Activated B cell treated with CpG ODN at 0.5 μM for 24 hours (primary cell): ENCODE measurements around the gene ZKSCAN8. TPM values are rescaled to one million over a fixed set of nuclear protein-coding genes. Genes with fewer than 3 reads are reported as not detected.
"Not testable (repeated sequence)": the region's sequence is repeated elsewhere in the genome, so short reads cannot be mapped to it uniquely, and the experiment has no call there.

Source experiments
- ATAC-seq: fragments of 200-7000 bp; cut with Tn5 transposase; one replicate; pipeline ENCODE4 v1.10.0; 2021; ENCODE audit warnings: low read depth, mild to moderate bottlenecking, moderate library complexity
- CTCF ChIA-PET: fragments of 350-600 bp; sonication (Branson Sonifier 250); formaldehyde crosslinking; loops from one replicate; lab custom pipeline; 2021; ENCODE audit warnings: antibody characterized with exemption; lab: Charles Lee
- POLR2A ChIA-PET: fragments of 350-600 bp; sonication (Branson Sonifier 250); formaldehyde crosslinking; loops from one replicate; lab custom pipeline; 2021; ENCODE audit warnings: antibody characterized with exemption; lab: Charles Lee
- DNase-seq: peaks from one replicate; pipeline ENCODE4 v3.0.0; 2022
- H3K27ac Mint-ChIP-seq: one replicate; pipeline ENCODE4 v1.8.0; 2020; ENCODE audit warnings: mixed read lengths
- H3K27me3 Mint-ChIP-seq: one replicate; pipeline ENCODE4 v1.8.0; 2021; ENCODE audit warnings: mixed read lengths
- H3K36me3 Mint-ChIP-seq: one replicate; pipeline ENCODE4 v1.8.0; 2021; ENCODE audit warnings: low read depth, mixed read lengths
- H3K4me1 Mint-ChIP-seq: one replicate; pipeline ENCODE4 v1.8.0; 2021; ENCODE audit warnings: mixed read lengths
- H3K4me3 Mint-ChIP-seq: one replicate; pipeline ENCODE4 v1.8.0; 2020; ENCODE audit warnings: mild to moderate bottlenecking, mixed read lengths
- H3K9me3 Mint-ChIP-seq: one replicate; pipeline ENCODE4 v1.8.0; 2020; ENCODE audit warnings: mixed read lengths
- CTCF ChIP-seq: fragments of 200-600 bp; IDR thresholded peaks from one replicate; pipeline ENCODE4 v1.8.0; 2022; ENCODE audit warnings: antibody characterized with exemption, mild to moderate bottlenecking
- intact Hi-C: fragments of 100-400 bp; cut with micrococcal nuclease; formaldehyde crosslinking; loops from one replicate; pipeline ENCODE4 v1.15.1; 2024
- total RNA-seq: library from RNA; stranded (reverse); gene quantifications from 2 replicates; pipeline ENCODE4 v1.2.3, GENCODE V29; 2022

ZKSCAN8 gene
- total RNA-seq = 38.9 and 40.2 TPM in 2 replicates

GRCh38 chr6:28141500-28142329, at the start of gene ZKSCAN8:
Gene ZKSCAN8 (plus strand): TSS chr6:28141883. CDS start chr6:28148408, 6,525 bp downstream.
- Mint-ChIP-seq H3K4me3 (peak within 1 kb of the TSS; percentile 96), H3K27ac (peak within 1 kb of the TSS; percentile 93), H3K36me3 (peaks cover 47% of the 10 kb centered on the region), H3K4me1 (peaks cover 68% of the 10 kb centered on the region), H3K9me3 (no peaks in the 10 kb centered on the region), H3K27me3 (no peaks in the 10 kb centered on the region)
- CTCF ChIA-PET = interaction anchor here (0.6 to 4.4 kb wide), 5 partner anchors 86 to 475 kb away, joined by 3 to 23 read pairs (median 4); partner anchors contain the start of gene ZSCAN26
- ATAC-seq (peak; percentile 69), DNase-seq (peak; percentile 66)
- POLR2A ChIA-PET = interaction anchor here (0.5 to 8.6 kb wide), 39 partner anchors 10 to 1985 kb away, joined by 3 to 170 read pairs (median 5); partner anchors contain the start of genes ZKSCAN3, ZKSCAN4, ZNF165 and ZSCAN12
- intact Hi-C loops = loop anchor here (1.0 kb wide), 5 partner anchors 17 to 454 kb away; partner anchors contain the start of genes ZKSCAN4, ZNF165, ZSCAN12 and ZSCAN16
- no peak for TF ChIP-seq CTCF

GRCh38 chr6:28102222-28102621, 39.5 kb upstream of the ZKSCAN8 start:
- CTCF ChIA-PET, DNase-seq, intact Hi-C loops, H3K27me3 Mint-ChIP-seq, ATAC-seq, POLR2A ChIA-PET, H3K4me3 Mint-ChIP-seq, H3K36me3 Mint-ChIP-seq, H3K9me3 Mint-ChIP-seq, H3K27ac Mint-ChIP-seq: not testable (repeated sequence)
- H3K4me1 Mint-ChIP-seq = peaks cover 10% of the 10 kb centered on the region

- Mint-ChIP-seq H3K4me1 (peaks cover 10% of the 10 kb centered on the region), H3K4me3 (peak overlapping the region; percentile 44)
- H3K27me3 Mint-ChIP-seq, POLR2A ChIA-PET, DNase-seq, H3K9me3 Mint-ChIP-seq, H3K27ac Mint-ChIP-seq, ATAC-seq, intact Hi-C loops, CTCF ChIA-PET, H3K36me3 Mint-ChIP-seq: not testable (repeated sequence)
Measured at GRCh38 chr6:28102699-28103098, 39.0 kb upstream of the ZKSCAN8 start.

GRCh38 chr6:28104392-28105244, 37.1 kb upstream of the ZKSCAN8 start:
- ATAC-seq (peak; percentile 98), DNase-seq (peak; percentile 80)
- peak overlapping the region; percentile 94 for H3K4me3 Mint-ChIP-seq
- H3K4me1 Mint-ChIP-seq = peaks cover 10% of the 10 kb centered on the region
- H3K27me3 Mint-ChIP-seq = peaks cover 6% of the 10 kb centered on the region
- peaks cover 2% of the 10 kb centered on the region for H3K36me3 Mint-ChIP-seq
- peak overlapping the region; percentile 95 for H3K27ac Mint-ChIP-seq
- ChIA-PET POLR2A (interaction anchor here (0.5 to 2.7 kb wide), 42 partner anchors 11 to 1948 kb away, joined by 3 to 41 read pairs (median 5); partner anchors contain the start of genes TRIM27, ZKSCAN4, ZKSCAN8 and ZNF165), CTCF (interaction anchor here (0.7 to 2.3 kb wide), 15 partner anchors 12 to 279 kb away, joined by 3 to 10 read pairs (median 3); partner anchors contain the start of genes ZKSCAN4 and ZSCAN26)
- no peak for TF ChIP-seq CTCF
- H3K9me3 Mint-ChIP-seq = peaks cover 5% of the 10 kb centered on the region
- intact Hi-C loops = loop anchor here (1.0 to 2.0 kb wide), 5 partner anchors 20 to 252 kb away; partner anchors contain the start of gene ZSCAN16

GRCh38 chr6:28105245-28105639, 36.4 kb upstream of the ZKSCAN8 start:
- Mint-ChIP-seq H3K9me3 (peaks cover 5% of the 10 kb centered on the region), H3K36me3 (peaks cover 2% of the 10 kb centered on the region), H3K4me1 (peaks cover 10% of the 10 kb centered on the region), H3K27me3 (peaks cover 4% of the 10 kb centered on the region), H3K27ac (peak overlapping the region; percentile 95), H3K4me3 (peak overlapping the region; percentile 94)
- POLR2A ChIA-PET = interaction anchor here (0.6 to 2.7 kb wide), 31 partner anchors 12 to 957 kb away, joined by 3 to 41 read pairs (median 5); partner anchors contain the start of genes TRIM27, ZKSCAN4, ZKSCAN8 and ZNF165
- intact Hi-C loops = loop anchor here (2.0 kb wide), 1 partner anchor 202 kb away; no protein-coding TSS in a partner anchor
- no peak for ATAC-seq
- CTCF ChIA-PET = interaction anchor here (0.7 to 2.3 kb wide), 11 partner anchors 23 to 267 kb away, joined by 3 to 10 read pairs (median 3); partner anchors contain the start of genes ZKSCAN4 and ZSCAN26
- no peak for DNase-seq
- TF ChIP-seq CTCF = no peak
